Keratinocyte (primary cell): Measurements from ENCODE around the gene VTI1A. TPM values are rescaled to one million over a fixed set of nuclear protein-coding genes. Genes with fewer than 3 reads are reported as not detected.

ENCODE experiments used
- DNase-seq: peaks from one replicate; pipeline ENCODE4 v3.0.0-alpha.2; 2011; ENCODE audit warnings: low read depth, missing footprints, low spot score
- FAIRE-seq: peaks from 2 replicates; lab custom pipeline; 2011; peaks lifted over from hg19 to GRCh38; lab: Jason Lieb, UNC
- H2AFZ ChIP-seq: 2 replicates; pipeline ENCODE4 v1.6.0; 2012; ENCODE audit warnings: low read length, control low read depth, inconsistent platforms; ENCODE audit not compliant: control insufficient read depth
- H3K27ac ChIP-seq: 2 replicates; pipeline ENCODE4 v1.5.1; 2011; ENCODE audit warnings: low read length; ENCODE audit not compliant: control insufficient read depth, insufficient read depth
- H3K27me3 ChIP-seq: 3 replicates; pipeline ENCODE4 v1.6.0; 2011; ENCODE audit warnings: low read length; ENCODE audit not compliant: control insufficient read depth, insufficient read depth; ENCODE audit errors: extremely low read depth
- H3K36me3 ChIP-seq, 2 experiments: 2 replicates in 1 of 2; 3 replicates in 1 of 2; pipeline ENCODE4 v1.5.1; 2011; ENCODE audit warnings: low read length in 2 of 2, mild to moderate bottlenecking in 1 of 2; ENCODE audit not compliant: control insufficient read depth in 2 of 2, insufficient read depth in 2 of 2; ENCODE audit errors: extremely low read depth in 1 of 2
- H3K4me1 ChIP-seq: 3 replicates; pipeline ENCODE4 v1.5.1; 2011; ENCODE audit warnings: low read length; ENCODE audit not compliant: control insufficient read depth, insufficient read depth; ENCODE audit errors: extremely low read depth
- H3K4me2 ChIP-seq: 3 replicates; pipeline ENCODE4 v1.6.0; 2011; ENCODE audit warnings: low read depth, low read length; ENCODE audit not compliant: control insufficient read depth, insufficient read depth; ENCODE audit errors: extremely low read depth
- H3K4me3 ChIP-seq, 3 experiments: fragments of 200-600 bp in 1 of 3; sonication (generic) in 1 of 3; 2 replicates in 2 of 3; 3 replicates in 1 of 3; pipeline ENCODE4 v1.5.1; 2011 to 2016; ENCODE audit warnings: low read length in 3 of 3, mild to moderate bottlenecking in 3 of 3, control low read depth in 2 of 3, inconsistent platforms in 1 of 3, low read depth in 1 of 3, mixed read lengths in 1 of 3, mixed run types in 1 of 3, moderate library complexity in 1 of 3; ENCODE audit not compliant: control insufficient read depth in 2 of 3, insufficient read depth in 2 of 3; ENCODE audit errors: extremely low read depth in 1 of 3
- H3K79me2 ChIP-seq: 2 replicates; pipeline ENCODE4 v1.6.0; 2012; ENCODE audit warnings: low read length; ENCODE audit not compliant: control insufficient read depth, insufficient read depth
- H3K9ac ChIP-seq: 3 replicates; pipeline ENCODE4 v1.6.0; 2011; ENCODE audit warnings: low read length; ENCODE audit not compliant: control insufficient read depth, insufficient read depth; ENCODE audit errors: extremely low read depth
- H3K9me1 ChIP-seq: 3 replicates; pipeline ENCODE4 v1.6.0; 2011; ENCODE audit warnings: low read length; ENCODE audit not compliant: control insufficient read depth, insufficient read depth; ENCODE audit errors: extremely low read depth
- H3K9me3 ChIP-seq: 2 replicates; pipeline ENCODE4 v1.5.1; 2012; ENCODE audit warnings: low read depth, low read length; ENCODE audit not compliant: control insufficient read depth
- H4K20me1 ChIP-seq: 3 replicates; pipeline ENCODE4 v1.6.0; 2011; ENCODE audit warnings: low read length; ENCODE audit not compliant: control insufficient read depth, insufficient read depth; ENCODE audit errors: extremely low read depth
- CTCF ChIP-seq, 3 experiments: IDR thresholded peaks in 1 of 3; conservative IDR thresholded peaks in 1 of 3; optimal IDR thresholded peaks in 1 of 3; 2 replicates in 2 of 3; 3 replicates in 1 of 3; pipeline versions ENCODE3 to v1.5.1; 2011; ENCODE audit warnings: low read length in 3 of 3, mild to moderate bottlenecking in 3 of 3, moderate library complexity in 2 of 3, control low read depth in 1 of 3, inconsistent platforms in 1 of 3; ENCODE audit not compliant: insufficient read depth in 2 of 3; ENCODE audit errors: extremely low read depth in 1 of 3
- EZH2 ChIP-seq: IDR thresholded peaks from one replicate; pipeline ENCODE4 v1.6.1; 2012; ENCODE audit warnings: inconsistent platforms, mild to moderate bottlenecking, low read length, moderate library complexity
- dilution Hi-C: fragments of 300-500 bp; cut with MboI; formaldehyde crosslinking; loops from one replicate; pipeline ENCODE4 v1.7.0; 2020; ENCODE audit warnings: low sequenced_read_pairs; ENCODE audit not compliant: extremely low pct_ligation_motif_present
- polyA plus RNA-seq, 5 experiments: library from polyadenylated mRNA; depleted of rRNA in 3 of 5; stranded (reverse) in 3 of 5; stranded (forward) in 1 of 5; unstranded in 1 of 5; fragments of >200 nt; gene quantifications; 1 replicate in 1 of 5; 2 replicates in 3 of 5; 3 replicates in 1 of 5; pipeline versions ENCODE4 v1.2.1 to v1.2.3, GENCODE V29; 2011 to 2012; ENCODE audit warnings: missing spikeins in 2 of 5, low read depth in 1 of 5, low replicate concordance in 1 of 5

Gene VTI1A
- polyA plus RNA-seq, 1 donor (not counting 4 experiments of a cell fraction or from before 2014, with no cell fraction given) = 18.5 TPM

- DNase-seq = no peak
- Histone ChIP-seq H3K9me3 (no peaks in the 10 kb centered on the region), H2AFZ (no peak overlapping the region), H3K79me2 (no peaks in the 10 kb centered on the region), H3K9me1 (no peaks in the 10 kb centered on the region), H3K27me3 (no peaks in the 10 kb centered on the region), H3K4me2 (no peak overlapping the region), H3K4me3 (no peak overlapping the region), H3K27ac (no peak overlapping the region), H4K20me1 (no peaks in the 10 kb centered on the region), H3K36me3 (no peaks in the 10 kb centered on the region), H3K4me1 (no peaks in the 10 kb centered on the region), H3K9ac (no peak overlapping the region)
- dilution Hi-C loops = no loop called here
- no peak for TF ChIP-seq CTCF (optimal IDR thresholded peaks at IDR 0.05 in 1 of 3, IDR thresholded peaks at IDR 0.05 in 1 of 3, conservative IDR thresholded peaks at IDR 0.05 in 1 of 3; ENCODE audit: extremely low read depth in 1 of 3, insufficient read depth in 2 of 3, low read length in 3 of 3)
- no peak for TF ChIP-seq EZH2
- no peak for FAIRE-seq
These were observed 43.5 kb downstream of the VTI1A start for GRCh38 chr10:112490545-112490944.

GRCh38 chr10:112491144-112491543 lies 44.1 kb downstream of the VTI1A start:
- no peaks in the 10 kb centered on the region for H4K20me1 ChIP-seq
- no peaks in the 10 kb centered on the region for H3K79me2 ChIP-seq
- H3K36me3 ChIP-seq = no peaks in the 10 kb centered on the region
- no peaks in the 10 kb centered on the region for H3K4me1 ChIP-seq
- H3K27me3 ChIP-seq = no peaks in the 10 kb centered on the region
- H3K27ac ChIP-seq = no peak overlapping the region
- dilution Hi-C loops = no loop called here
- H3K9me1 ChIP-seq = no peaks in the 10 kb centered on the region
- no peak overlapping the region for H2AFZ ChIP-seq
- H3K4me3 ChIP-seq = no peak overlapping the region
- no peak for TF ChIP-seq CTCF (optimal IDR thresholded peaks at IDR 0.05 in 1 of 3, IDR thresholded peaks at IDR 0.05 in 1 of 3, conservative IDR thresholded peaks at IDR 0.05 in 1 of 3; ENCODE audit: extremely low read depth in 1 of 3, insufficient read depth in 2 of 3, low read length in 3 of 3)
- no peak for TF ChIP-seq EZH2
- H3K4me2 ChIP-seq = no peak overlapping the region
- no peak overlapping the region for H3K9ac ChIP-seq
- FAIRE-seq (no peak), DNase-seq (no peak)
- H3K9me3 ChIP-seq = no peaks in the 10 kb centered on the region
